ENCODE data around the gene SF3B3.
"Not testable (repeated sequence)": the region's sequence is repeated elsewhere in the genome, so short reads cannot be mapped to it uniquely, and the experiment has no call there.

SF3B3 gene

GRCh38 chr16:70615945-70616344 lies 92.3 kb downstream of the SF3B3 start:
- DNase-seq (ENCODE audit: low read depth), result no peak

GRCh38 chr16:70621864-70622263 lies 98.2 kb downstream of the SF3B3 start:
- DNase-seq (ENCODE audit: low read depth), result not testable (repeated sequence)

Data from stimulated activated CD4-positive, alpha-beta T cell treated with anti-CD3 and anti-CD28 coated beads, Interleukin-2, amount 100 ng/mL, for 4 hours (primary cell).